Stomach (tissue), 9 donors: ENCODE data around the gene PROZ. TPM values are rescaled to one million over a fixed set of nuclear protein-coding genes. Genes with fewer than 3 reads are reported as not detected.

ENCODE experiments used
- DNase-seq, 2 donors: peaks; one replicate each; pipeline versions ENCODE4 v3.0.0 to v3.0.0-alpha.2; 2013 to 2019
- H3K27ac ChIP-seq, 5 donors: fragments of 200-600 bp in 4 of 5; sonication (generic) in 4 of 5; one replicate each; pipeline ENCODE4 v1.5.1; 2013 to 2019; ENCODE audit warnings: mild to moderate bottlenecking in 1 of 5, moderate library complexity in 1 of 5
- H3K27me3 ChIP-seq, 3 donors: fragments of 200-600 bp; sonication (generic); one replicate each; pipeline ENCODE4 v1.5.1; 2017 to 2019; ENCODE audit warnings: mixed run types in 1 of 3
- H3K36me3 ChIP-seq, 4 donors: fragments of 200-600 bp; sonication (generic); 1 replicate in 3 of 4; 2 replicates in 1 of 4; pipeline ENCODE4 v1.5.1; 2016 to 2019
- H3K4me1 ChIP-seq, 4 donors: fragments of 200-600 bp; sonication (generic); one replicate each; pipeline ENCODE4 v1.5.1; 2016 to 2019
- H3K4me3 ChIP-seq, 4 donors: fragments of 200-600 bp; sonication (generic) in 3 of 4; one replicate each; pipeline ENCODE4 v1.5.1; 2016 to 2019; ENCODE audit warnings: mild to moderate bottlenecking in 1 of 4
- H3K9me3 ChIP-seq, 4 donors: fragments of 200-600 bp; sonication (generic); one replicate each; pipeline ENCODE4 v1.5.1; 2016 to 2019
- EP300 ChIP-seq: sonication (generic); formaldehyde crosslinking; IDR thresholded peaks from one replicate; pipeline ENCODE4 v1.6.1; 2017; ENCODE audit warnings: antibody characterized with exemption
- POLR2A ChIP-seq, 4 donors: fragments of 450-650 bp; IDR thresholded peaks; one replicate each; pipeline ENCODE4 v1.6.1; 2016; ENCODE audit warnings: antibody characterized with exemption in 4 of 4, control low read depth in 2 of 4, mild to moderate bottlenecking in 1 of 4, moderate library complexity in 1 of 4
- POLR2AphosphoS5 ChIP-seq, 3 donors: sonication (generic); formaldehyde crosslinking; IDR thresholded peaks; one replicate each; pipeline ENCODE4 v1.6.1; 2016; ENCODE audit warnings: antibody characterized with exemption in 3 of 3
- WGBS, 5 donors: extraction: QIAGEN DNeasy Blood & Tissue Kit in 3 of 5; methylation state at CpG; one replicate each; pipeline versions ENCODE4 v1.1.5 to v1.1.7; 2013 to 2018; 5-methylcytosine and 5-hydroxymethylcytosine counted together
- intact Hi-C: fragments of 100-400 bp; cut with DNase I; formaldehyde crosslinking; loops from one replicate; pipeline ENCODE4 v1.15.1; 2023; ENCODE audit warnings: low total_unique reads
- polyA plus RNA-seq, 3 donors: library from polyadenylated mRNA; stranded (reverse); fragments of 200-250 nt; gene quantifications; one replicate each; pipeline ENCODE4 v1.2.3, GENCODE V29; 2013
- total RNA-seq, 5 donors: library from RNA; depleted of rRNA; stranded (reverse); fragments of >200 nt; gene quantifications; one replicate each; pipeline versions ENCODE4 v1.1.0 to v1.2.3, GENCODE V29; 2014 to 2016
- TF ChIP-seq, protein P1 (sequence below), 7 experiments: fragments of 450-650 bp in 4 of 7; fragments of 200-600 bp in 3 of 7; sonication (generic) in 3 of 7; IDR thresholded peaks; one replicate each; pipeline ENCODE4 v1.5.1; 2016 to 2019; ENCODE audit warnings: antibody characterized with exemption in 7 of 7, control low read depth in 2 of 7, mild to moderate bottlenecking in 1 of 7
- donor health status: healthy with polysubstance abuse.
- donor health status: Bipolar disorder and iron deficiency.
- donor health status: healthy.

The PROZ gene
- total and polyA plus RNA-seq, 8 donors = 0.08 to 1.9 TPM; not detected in 6

DNA sequence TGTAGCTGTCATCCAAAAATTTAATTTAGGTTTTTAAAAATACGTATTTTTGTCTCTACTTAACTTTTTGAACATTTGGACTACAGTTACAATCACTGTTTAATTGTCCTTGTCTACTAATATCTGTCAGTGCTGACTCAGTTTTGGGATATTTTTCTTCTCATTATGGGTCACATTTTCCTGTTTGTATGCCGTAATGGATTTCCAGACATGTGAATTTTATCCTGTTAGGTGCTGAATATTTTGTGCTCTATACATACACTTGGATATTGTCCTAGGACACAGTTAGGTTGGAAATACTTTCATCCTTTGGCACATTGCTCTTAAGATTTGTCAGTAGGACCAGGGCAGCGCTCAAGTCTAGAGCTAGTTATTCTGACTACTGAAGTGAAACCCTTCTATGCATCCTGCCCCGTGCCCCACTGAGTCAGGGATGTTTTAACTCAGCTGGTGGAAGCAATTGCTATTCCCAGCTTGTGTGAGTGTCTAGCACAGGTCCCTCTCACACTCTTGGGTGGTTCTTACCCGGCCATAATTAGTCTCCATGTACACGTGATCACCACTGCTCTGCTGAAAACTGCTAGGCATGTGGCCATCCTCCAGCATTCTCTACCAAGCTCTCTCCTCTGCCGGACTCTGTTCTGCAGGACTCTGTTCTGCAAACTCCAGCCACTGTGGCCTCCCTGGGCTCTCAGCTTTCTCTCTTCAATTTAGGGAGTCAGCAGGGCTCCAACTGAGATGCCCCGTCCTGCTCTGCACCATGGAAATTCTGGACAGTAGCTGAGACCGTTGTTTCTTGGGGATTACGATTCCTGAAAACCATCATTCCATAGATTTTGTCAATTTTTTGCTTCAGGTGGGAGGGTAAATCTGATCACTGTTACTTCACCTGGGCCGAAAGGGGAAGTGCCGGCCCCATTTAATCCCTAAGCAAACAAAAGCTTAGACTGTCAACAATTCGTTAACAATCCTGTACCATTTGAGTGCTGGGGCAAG is 11.1 kb downstream of the PROZ start:
- TF ChIP-seq POLR2AphosphoS5 (IDR thresholded peaks at IDR 0.05) = no peak
- TF ChIP-seq POLR2A (IDR thresholded peaks at IDR 0.05) = no peak
- peak in 1 of 2 donors; percentile 59 for DNase-seq
- Histone ChIP-seq H3K9me3 (peaks cover 0 to 5% (median 0%) of the 10 kb centered on the region in 4 donors), H3K4me1 (peaks cover 12 to 29% (median 19%) of the 10 kb centered on the region in 4 donors), H3K4me3 (no peak overlapping the region), H3K27ac (peak overlapping the region in 3 of 5 donors; percentile 29 to 42 (median 30)), H3K36me3 (peaks cover under 1 to 59% (median 32%) of the 10 kb centered on the region in 4 donors), H3K27me3 (peaks cover 0 to under 1% (median 0%) of the 10 kb centered on the region in 3 donors)
- intact Hi-C loops = no loop called here
- 54 to 69% (median 61%) methylated on average over 13 of the region's 13 CpGs for WGBS, 5 donors

DNA sequence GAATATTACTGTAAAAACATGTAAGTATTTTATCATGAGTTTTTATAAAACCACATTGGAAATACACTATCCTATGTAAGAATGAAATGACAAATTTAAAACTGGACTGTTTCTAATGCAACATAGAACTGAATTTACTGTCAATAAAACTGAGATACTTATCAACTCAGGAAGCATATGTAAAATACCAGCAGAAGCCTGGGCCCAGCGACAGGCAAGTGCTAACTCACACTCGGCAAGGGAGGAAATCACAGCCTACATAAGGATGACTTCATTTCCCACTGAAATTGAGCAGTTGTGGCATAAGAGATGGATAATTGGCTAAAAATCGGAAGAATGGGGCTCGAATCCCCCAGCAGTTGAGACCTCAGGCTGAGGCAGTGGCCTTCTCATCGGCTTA is 12.1 kb downstream of the PROZ start:
- WGBS, 5 donors = 28 to 62% (median 45%) methylated on average over 5 of the region's 5 CpGs
- H3K4me3 ChIP-seq = no peak overlapping the region

DNA sequence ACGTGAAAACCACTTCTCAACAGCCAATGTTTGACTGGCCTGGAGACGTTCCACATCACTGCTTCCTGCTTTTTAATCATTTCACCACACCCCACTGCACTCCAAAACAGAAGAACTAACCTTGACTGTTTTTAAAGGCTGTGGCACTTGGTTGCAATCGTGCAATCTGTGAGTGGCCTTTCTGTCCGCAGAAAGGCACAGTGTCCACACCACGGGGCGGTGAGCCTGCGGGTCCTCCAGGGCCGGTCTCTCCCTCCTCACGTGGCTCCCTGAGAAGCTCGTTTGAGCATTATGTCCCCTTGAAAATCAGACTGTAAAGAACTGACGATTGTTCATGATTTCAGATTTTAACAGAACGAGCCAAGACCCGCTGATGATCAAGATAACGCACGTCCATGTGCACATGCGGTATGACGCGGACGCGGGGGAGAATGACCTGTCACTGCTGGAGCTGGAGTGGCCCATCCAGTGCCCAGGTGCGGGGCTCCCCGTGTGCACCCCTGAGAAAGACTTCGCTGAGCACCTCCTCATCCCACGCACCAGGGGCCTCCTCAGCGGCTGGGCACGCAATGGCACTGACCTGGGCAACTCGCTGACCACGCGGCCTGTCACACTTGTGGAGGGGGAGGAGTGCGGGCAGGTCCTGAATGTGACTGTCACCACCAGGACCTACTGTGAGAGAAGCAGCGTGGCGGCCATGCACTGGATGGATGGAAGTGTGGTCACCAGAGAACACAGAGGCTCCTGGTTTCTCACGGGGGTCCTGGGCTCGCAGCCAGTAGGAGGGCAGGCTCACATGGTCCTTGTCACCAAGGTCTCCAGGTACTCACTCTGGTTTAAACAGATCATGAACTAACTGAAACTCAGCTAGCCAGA is 13.0 kb downstream of the PROZ start:
- no peak for DNase-seq
- H3K4me3 ChIP-seq = no peak overlapping the region
- H3K27ac ChIP-seq = peak overlapping the region in 4 of 5 donors; percentile 7 to 65 (median 32)
- no peaks in the 10 kb centered on the region for H3K27me3 ChIP-seq
- H3K4me1 ChIP-seq = peaks cover 12 to 29% (median 19%) of the 10 kb centered on the region in 4 donors
- H3K9me3 ChIP-seq = peaks cover 0 to 5% (median 0%) of the 10 kb centered on the region in 4 donors
- TF ChIP-seq EP300 (no peak), POLR2AphosphoS5 (IDR thresholded peaks at IDR 0.05) (no peak), POLR2A (IDR thresholded peaks at IDR 0.05) (no peak)
- TF ChIP-seq, protein P1, sequence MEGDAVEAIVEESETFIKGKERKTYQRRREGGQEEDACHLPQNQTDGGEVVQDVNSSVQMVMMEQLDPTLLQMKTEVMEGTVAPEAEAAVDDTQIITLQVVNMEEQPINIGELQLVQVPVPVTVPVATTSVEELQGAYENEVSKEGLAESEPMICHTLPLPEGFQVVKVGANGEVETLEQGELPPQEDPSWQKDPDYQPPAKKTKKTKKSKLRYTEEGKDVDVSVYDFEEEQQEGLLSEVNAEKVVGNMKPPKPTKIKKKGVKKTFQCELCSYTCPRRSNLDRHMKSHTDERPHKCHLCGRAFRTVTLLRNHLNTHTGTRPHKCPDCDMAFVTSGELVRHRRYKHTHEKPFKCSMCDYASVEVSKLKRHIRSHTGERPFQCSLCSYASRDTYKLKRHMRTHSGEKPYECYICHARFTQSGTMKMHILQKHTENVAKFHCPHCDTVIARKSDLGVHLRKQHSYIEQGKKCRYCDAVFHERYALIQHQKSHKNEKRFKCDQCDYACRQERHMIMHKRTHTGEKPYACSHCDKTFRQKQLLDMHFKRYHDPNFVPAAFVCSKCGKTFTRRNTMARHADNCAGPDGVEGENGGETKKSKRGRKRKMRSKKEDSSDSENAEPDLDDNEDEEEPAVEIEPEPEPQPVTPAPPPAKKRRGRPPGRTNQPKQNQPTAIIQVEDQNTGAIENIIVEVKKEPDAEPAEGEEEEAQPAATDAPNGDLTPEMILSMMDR (IDR thresholded peaks at IDR 0.05) = no peak
- H3K36me3 ChIP-seq = peaks cover 19 to 78% (median 51%) of the 10 kb centered on the region in 4 donors
- WGBS, 5 donors = 48 to 77% (median 68%) methylated on average over 31 to 34 of the region's 34 CpGs
- intact Hi-C loops = no loop called here

More for the DNA sequence above, 12.1 kb downstream of the PROZ start:
- peaks cover 0 to 5% (median 0%) of the 10 kb centered on the region in 4 donors for H3K9me3 ChIP-seq
- H3K4me1 ChIP-seq = peaks cover 12 to 29% (median 19%) of the 10 kb centered on the region in 4 donors
- no peak for DNase-seq
- no peaks in the 10 kb centered on the region for H3K27me3 ChIP-seq
- peak overlapping the region in 4 of 5 donors; percentile 19 to 65 (median 32) for H3K27ac ChIP-seq
- peaks cover 10 to 68% (median 41%) of the 10 kb centered on the region in 4 donors for H3K36me3 ChIP-seq
- TF ChIP-seq POLR2A (IDR thresholded peaks at IDR 0.05) (no peak), POLR2AphosphoS5 (IDR thresholded peaks at IDR 0.05) (no peak), EP300 (no peak)
- TF ChIP-seq, protein P1 (IDR thresholded peaks at IDR 0.05) = no peak
- intact Hi-C loops = no loop called here

DNA sequence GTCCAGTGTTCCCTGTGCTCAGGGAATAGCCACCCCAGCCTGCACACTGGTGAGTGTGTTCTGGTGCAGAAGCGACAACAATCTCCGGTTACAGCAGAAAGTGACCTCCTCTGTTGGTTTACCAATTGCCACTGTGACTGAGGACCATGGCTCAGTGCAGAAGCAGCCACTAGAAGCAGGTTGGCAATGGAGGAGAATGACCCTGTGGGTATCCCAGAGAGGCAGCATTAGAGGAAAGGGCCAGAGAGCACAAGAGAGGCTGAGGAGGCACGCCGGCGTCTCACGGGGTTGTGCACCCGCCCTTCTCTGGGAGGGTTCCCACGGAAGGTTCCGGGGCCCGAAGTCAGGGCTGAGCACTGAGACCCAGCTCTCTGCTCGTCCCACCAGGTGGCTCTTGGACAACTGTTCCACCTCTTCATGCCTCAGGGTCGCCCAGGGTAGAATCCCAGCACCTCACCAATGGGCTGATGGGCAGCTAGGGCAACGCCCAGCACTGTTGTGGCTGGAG is 14.0 kb downstream of the PROZ start:
- Histone ChIP-seq H3K4me1 (peaks cover 12 to 29% (median 19%) of the 10 kb centered on the region in 4 donors), H3K4me3 (no peak overlapping the region), H3K36me3 (peaks cover 29 to 88% (median 61%) of the 10 kb centered on the region in 4 donors), H3K27me3 (no peaks in the 10 kb centered on the region), H3K9me3 (peaks cover 0 to 5% (median 0%) of the 10 kb centered on the region in 4 donors), H3K27ac (no peak overlapping the region)
- WGBS, 5 donors = 59 to 91% (median 77%) methylated on average over 4 to 13 of the region's 13 CpGs
- TF ChIP-seq POLR2A (IDR thresholded peaks at IDR 0.05) = no peak
- intact Hi-C loops = no loop called here
- no peak for DNase-seq
